ACC112 (cell line): ENCODE results near the gene MAMDC2.
"Not testable (repeated sequence)": the region's sequence is repeated elsewhere in the genome, so short reads cannot be mapped to it uniquely, and the experiment has no call there.

Experiments used
- H2AFZ ChIP-seq: fragments of 200-600 bp; sonication (generic); one replicate; pipeline ENCODE4 v1.6.0; 2017; ENCODE audit warnings: antibody characterized with exemption, low read length; ENCODE audit not compliant: unreplicated experiment
- H3K27ac ChIP-seq: fragments of 200-600 bp; sonication (generic); 2 replicates; pipeline ENCODE4 v1.5.1; 2014; ENCODE audit warnings: low read depth, mild to moderate bottlenecking, antibody characterized with exemption, low read length, moderate library complexity
- H3K27me3 ChIP-seq: fragments of 200-600 bp; sonication (generic); 2 replicates; pipeline ENCODE4 v1.6.1; 2014; ENCODE audit warnings: mild to moderate bottlenecking, antibody characterized with exemption, low read length, moderate library complexity, mixed read lengths; ENCODE audit not compliant: insufficient read depth
- H3K36me3 ChIP-seq: fragments of 200-600 bp; sonication (generic); 2 replicates; pipeline ENCODE4 v1.6.1; 2016; ENCODE audit warnings: mild to moderate bottlenecking, antibody characterized with exemption, low read length, moderate library complexity, mixed read lengths; ENCODE audit not compliant: insufficient read depth
- H3K4me1 ChIP-seq: fragments of 200-600 bp; sonication (generic); one replicate; pipeline ENCODE4 v1.6.1; 2016; ENCODE audit warnings: low read length, mixed read lengths; ENCODE audit not compliant: insufficient read depth, unreplicated experiment, control insufficient read depth
- H3K4me3 ChIP-seq: fragments of 200-600 bp; sonication (generic); 2 replicates; pipeline ENCODE4 v1.5.1; 2014; ENCODE audit warnings: mild to moderate bottlenecking, low read depth, low read length
- H3K79me2 ChIP-seq: fragments of 200-600 bp; sonication (generic); one replicate; pipeline ENCODE4 v1.6.0; 2016; ENCODE audit warnings: low read length; ENCODE audit not compliant: control insufficient read depth, unreplicated experiment, insufficient read depth

MAMDC2 gene

DNA sequence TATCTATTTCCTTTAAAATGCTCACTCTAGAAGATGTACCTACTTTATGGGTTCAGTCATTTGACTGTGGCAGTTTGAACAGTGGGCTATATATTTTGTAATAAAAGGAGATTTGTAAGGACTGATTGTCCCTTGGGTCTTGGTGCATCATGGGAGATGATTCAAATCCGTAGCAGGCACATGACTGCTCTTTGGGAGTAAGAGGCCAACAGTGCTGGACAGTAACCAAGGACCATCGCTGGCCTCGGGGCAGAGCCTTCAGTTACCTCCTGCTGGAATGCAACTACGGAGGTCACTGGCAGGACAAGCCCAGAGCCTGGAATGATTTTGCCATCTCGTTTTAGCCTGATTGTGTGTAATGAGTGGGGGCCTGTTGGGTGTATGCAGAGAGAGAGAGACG lies 7.0 kb upstream of the MAMDC2 start:
- no peak overlapping the region for H2AFZ ChIP-seq
- no peaks in the 10 kb centered on the region for H3K36me3 ChIP-seq
- no peak overlapping the region for H3K27ac ChIP-seq
- H3K4me1 ChIP-seq, result peaks cover 2% of the 10 kb centered on the region
- H3K79me2 ChIP-seq, result no peaks in the 10 kb centered on the region
- H3K4me3 ChIP-seq, result no peak overlapping the region
- no peaks in the 10 kb centered on the region for H3K27me3 ChIP-seq

DNA sequence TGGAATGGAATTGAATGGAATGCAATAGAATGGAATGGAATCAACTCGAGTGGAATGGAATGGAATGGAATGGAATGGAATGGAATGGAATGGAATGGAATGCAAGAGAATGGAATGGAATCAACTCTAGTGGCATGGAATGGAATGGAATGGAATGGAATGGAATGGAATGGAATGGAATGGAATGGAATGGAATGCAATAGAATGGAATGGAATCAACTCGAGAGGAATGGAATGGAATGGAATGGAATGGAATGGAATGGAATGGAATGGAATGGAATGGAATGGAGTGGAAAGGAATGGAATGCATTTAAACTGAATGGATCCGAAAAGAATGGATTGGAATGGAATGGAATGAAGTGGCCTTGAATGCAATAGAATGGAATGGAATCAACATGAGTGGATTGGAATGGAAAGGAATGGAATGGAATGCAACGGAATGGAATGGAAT lies 5.5 kb upstream of the MAMDC2 start:
- not testable (repeated sequence) for H3K27me3 ChIP-seq, H3K79me2 ChIP-seq, H3K27ac ChIP-seq, H2AFZ ChIP-seq, H3K4me1 ChIP-seq, H3K4me3 ChIP-seq, H3K36me3 ChIP-seq

DNA sequence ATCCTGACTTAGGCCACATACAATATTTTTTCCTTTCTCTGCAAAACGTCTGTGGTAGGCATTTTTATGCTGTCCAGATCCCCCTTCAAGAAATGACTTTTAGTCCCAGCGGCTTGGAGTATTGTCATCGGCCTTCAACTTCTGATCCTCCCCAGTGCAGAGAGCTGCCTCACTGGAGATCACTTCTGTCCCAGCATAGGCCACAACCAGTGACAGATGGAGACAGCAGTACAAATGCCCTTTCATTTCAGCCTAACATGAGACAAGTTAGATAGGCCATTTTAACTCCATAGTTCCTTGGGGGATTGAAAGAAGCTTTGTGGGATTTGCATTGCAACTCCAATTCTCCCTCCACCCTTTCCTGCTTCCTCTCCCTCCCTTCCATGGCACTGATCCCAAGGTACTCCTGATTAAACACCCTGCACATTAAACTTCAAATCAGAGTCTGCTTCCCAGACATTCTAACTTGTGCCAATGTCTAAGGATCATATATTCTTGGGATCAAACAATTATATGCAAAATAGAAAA lies 3.2 kb upstream of the MAMDC2 start:
- H3K4me1 ChIP-seq, result peaks cover 4% of the 10 kb centered on the region
- no peaks in the 10 kb centered on the region for H3K36me3 ChIP-seq
- no peak overlapping the region for H3K4me3 ChIP-seq
- no peak overlapping the region for H3K27ac ChIP-seq
- no peak overlapping the region for H2AFZ ChIP-seq
- no peaks in the 10 kb centered on the region for H3K27me3 ChIP-seq
- no peaks in the 10 kb centered on the region for H3K79me2 ChIP-seq

DNA sequence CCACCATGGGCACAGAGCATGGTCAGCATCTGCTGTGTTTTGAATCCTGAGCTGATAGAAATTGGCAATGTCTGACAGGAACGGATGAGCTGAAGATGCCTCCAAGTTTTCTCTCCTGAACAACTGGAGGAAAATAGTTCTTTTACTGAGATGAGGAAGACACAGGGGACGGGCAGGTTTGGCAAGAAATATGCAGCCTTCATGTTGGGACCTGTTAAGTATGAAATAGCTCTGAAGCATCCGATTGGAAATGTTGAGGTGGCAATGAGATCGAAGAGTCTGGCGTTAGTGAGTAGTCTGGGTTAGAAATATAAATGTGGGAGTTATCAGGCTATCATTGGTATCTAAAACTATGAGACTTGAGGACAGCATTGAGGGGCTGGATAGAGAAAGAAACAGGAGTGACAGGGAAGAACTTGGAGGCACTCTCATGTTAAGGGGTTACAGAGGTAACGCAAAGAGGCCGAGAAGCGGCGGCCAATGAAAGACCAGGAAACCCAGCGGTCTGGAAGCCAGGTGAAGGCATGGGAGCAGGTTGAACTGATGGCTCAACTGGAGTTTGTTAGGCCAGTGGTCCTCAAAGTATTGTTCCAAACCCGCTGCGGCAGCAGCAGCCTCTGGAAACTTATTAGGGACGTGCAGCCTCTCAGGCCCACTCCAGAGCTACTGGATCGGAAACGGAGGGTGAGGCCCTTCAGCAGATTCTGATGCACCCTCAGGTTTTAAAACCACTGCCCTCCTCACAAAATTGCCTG lies 1.0 kb upstream of the MAMDC2 start:
- no peak overlapping the region for H3K27ac ChIP-seq
- H3K4me3 ChIP-seq, result no peak overlapping the region
- no peaks in the 10 kb centered on the region for H3K36me3 ChIP-seq
- no peak overlapping the region for H2AFZ ChIP-seq
- peaks cover 4% of the 10 kb centered on the region for H3K4me1 ChIP-seq
- H3K79me2 ChIP-seq, result no peaks in the 10 kb centered on the region
- no peaks in the 10 kb centered on the region for H3K27me3 ChIP-seq

DNA sequence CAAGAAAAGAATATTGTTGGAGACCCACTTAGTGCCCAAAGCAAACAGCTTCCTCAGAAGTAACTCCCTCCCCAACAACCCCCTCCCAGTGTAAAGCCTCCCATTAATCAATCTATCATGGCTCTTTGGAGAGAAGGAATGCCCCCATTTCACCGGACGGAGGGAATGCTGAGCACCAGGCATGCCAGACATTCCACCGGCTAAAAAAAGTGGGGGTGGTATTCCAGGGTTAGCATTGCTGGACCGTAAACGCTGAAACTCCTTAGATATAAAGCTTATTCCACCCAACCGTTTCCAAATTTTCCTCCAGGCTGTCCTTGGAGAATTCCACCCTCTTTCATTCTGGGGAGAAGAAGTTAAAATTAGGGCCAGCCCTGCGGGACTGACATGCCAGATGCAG lies 363 bp upstream of the MAMDC2 start:
- Histone ChIP-seq H3K4me3 (peak overlapping the region; percentile 84), H2AFZ (peak overlapping the region; percentile 51), H3K36me3 (no peaks in the 10 kb centered on the region), H3K4me1 (peaks cover 4% of the 10 kb centered on the region), H3K27me3 (no peaks in the 10 kb centered on the region), H3K79me2 (no peaks in the 10 kb centered on the region), H3K27ac (no peak overlapping the region)

DNA sequence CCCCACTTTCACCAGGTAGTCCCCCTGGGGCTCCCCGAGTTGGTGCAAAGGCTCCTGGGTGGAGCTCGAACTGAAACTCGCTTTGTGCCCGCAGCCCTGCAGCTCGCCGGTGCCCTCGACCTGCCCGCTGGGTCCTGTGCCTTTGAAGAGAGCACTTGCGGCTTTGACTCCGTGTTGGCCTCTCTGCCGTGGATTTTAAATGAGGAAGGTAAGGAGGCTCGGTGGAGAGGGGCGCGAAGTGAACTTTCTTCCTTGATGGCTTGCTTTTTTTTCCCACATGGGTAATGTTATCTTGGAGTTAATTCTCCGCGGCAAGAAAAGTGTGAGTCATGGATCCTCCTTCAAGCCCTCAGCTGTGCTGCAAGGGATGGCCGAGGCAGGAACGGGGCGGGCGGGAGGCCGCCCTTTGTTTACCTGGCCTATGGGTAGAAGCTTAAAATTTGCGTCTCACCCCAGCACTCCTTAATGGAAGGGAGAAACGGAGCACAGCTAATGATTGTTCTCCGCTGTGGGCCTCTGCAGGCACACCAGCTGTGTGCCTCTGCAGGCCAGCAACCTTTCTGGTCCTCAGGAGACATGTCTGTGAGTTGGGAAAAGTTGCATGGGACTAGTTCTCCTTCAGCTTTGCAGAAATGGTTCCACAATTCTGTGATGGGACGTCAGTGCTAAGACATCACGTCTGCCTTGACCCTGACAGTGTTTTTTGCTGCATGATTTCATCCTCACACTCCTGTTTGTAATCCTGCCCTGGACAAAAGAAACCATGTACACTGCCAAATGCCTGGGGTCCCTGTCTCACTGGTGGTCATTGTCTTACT lies 1.1 kb downstream of the MAMDC2 start:
- H3K4me3 ChIP-seq, result peak overlapping the region; percentile 84
- no peaks in the 10 kb centered on the region for H3K27me3 ChIP-seq
- no peak overlapping the region for H3K27ac ChIP-seq
- no peaks in the 10 kb centered on the region for H3K79me2 ChIP-seq
- H2AFZ ChIP-seq, result peak overlapping the region; percentile 90
- H3K4me1 ChIP-seq, result peaks cover 14% of the 10 kb centered on the region
- no peaks in the 10 kb centered on the region for H3K36me3 ChIP-seq

DNA sequence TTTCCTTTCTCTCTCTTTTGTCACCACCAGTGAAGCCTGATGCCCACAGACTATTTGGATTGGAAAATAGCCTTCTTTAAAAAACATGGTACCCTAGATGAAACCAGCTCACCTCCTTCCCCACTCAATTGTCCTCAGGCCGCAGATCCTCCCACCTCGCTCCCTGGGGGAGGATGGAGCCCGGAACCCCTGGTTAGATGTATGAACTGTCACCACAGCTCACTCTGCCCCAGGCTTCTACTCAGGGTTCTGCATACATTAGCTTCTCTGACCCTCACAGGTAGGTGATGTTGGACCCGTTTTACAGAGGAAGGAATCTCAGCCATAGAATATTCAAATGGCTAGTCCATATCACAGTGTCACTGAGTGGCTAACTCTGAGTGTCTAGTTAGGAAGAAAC lies 1.8 kb downstream of the MAMDC2 start:
- H3K27me3 ChIP-seq, result no peaks in the 10 kb centered on the region
- H3K36me3 ChIP-seq, result no peaks in the 10 kb centered on the region
- no peaks in the 10 kb centered on the region for H3K79me2 ChIP-seq
- no peak overlapping the region for H2AFZ ChIP-seq
- H3K4me1 ChIP-seq, result peaks cover 16% of the 10 kb centered on the region
- no peak overlapping the region for H3K27ac ChIP-seq
- no peak overlapping the region for H3K4me3 ChIP-seq

DNA sequence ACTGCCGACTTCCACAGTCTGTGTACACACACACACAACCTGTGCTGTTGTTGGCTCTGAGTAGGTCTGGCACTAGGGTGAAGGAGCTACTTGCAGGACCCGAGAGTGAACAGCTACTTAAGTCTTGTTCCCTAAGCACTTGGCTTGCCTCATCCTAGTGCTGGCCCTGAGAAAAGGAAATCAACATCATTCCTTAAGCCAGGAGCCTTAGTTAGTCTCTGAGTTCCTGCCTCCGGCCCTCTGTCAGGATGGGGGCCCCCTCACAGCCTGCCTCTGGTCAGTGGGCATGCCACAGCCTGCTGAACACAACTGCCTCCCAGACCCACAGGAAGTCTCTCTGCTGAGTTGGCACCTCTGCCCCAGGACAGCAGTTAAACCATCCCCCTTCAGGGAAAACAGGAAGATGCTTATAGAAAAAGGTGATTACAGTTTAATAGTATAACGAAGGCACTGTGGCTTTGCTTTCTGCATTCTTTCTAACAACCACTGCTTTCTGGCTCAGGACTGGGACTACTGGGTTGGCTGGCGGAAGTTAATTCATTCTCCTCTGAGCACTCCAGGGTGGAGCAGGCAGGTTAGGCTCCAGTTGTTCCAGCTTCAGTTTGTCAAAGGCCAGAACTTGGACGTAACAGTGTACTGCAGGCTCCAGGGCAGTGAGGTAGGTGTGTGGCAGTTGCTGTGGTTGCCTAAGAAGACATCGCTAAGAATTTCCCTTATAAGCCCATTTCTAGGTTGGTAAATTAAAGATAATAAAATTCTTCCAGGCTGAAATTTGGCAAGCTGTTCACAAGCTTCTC lies 2.8 kb downstream of the MAMDC2 start:
- H3K36me3 ChIP-seq, result no peaks in the 10 kb centered on the region
- H3K4me3 ChIP-seq, result no peak overlapping the region
- peaks cover 16% of the 10 kb centered on the region for H3K4me1 ChIP-seq
- H3K79me2 ChIP-seq, result no peaks in the 10 kb centered on the region
- H3K27ac ChIP-seq, result no peak overlapping the region
- H2AFZ ChIP-seq, result no peak overlapping the region
- H3K27me3 ChIP-seq, result no peaks in the 10 kb centered on the region

DNA sequence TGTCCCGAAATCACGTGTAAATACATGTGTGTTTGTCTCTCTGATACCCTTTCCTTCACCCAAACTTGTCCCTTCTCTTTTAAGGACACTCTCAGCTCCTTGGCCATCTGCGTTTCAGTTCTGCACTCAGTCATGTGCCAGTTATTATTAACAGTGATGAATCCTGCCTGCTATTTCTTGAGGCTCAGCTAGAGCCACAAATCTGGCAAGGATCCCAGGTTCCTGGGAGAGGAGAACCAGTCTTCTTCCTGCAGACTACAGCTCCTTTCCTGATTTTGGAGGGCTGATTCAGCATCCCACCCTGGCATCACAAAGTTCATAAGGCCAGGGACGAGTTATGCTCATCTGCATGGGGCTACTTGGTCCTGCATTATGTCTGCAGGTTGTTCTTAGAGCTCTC lies 5.6 kb downstream of the MAMDC2 start:
- H3K79me2 ChIP-seq, result no peaks in the 10 kb centered on the region
- no peak overlapping the region for H3K27ac ChIP-seq
- H3K4me1 ChIP-seq, result peaks cover 23% of the 10 kb centered on the region

DNA sequence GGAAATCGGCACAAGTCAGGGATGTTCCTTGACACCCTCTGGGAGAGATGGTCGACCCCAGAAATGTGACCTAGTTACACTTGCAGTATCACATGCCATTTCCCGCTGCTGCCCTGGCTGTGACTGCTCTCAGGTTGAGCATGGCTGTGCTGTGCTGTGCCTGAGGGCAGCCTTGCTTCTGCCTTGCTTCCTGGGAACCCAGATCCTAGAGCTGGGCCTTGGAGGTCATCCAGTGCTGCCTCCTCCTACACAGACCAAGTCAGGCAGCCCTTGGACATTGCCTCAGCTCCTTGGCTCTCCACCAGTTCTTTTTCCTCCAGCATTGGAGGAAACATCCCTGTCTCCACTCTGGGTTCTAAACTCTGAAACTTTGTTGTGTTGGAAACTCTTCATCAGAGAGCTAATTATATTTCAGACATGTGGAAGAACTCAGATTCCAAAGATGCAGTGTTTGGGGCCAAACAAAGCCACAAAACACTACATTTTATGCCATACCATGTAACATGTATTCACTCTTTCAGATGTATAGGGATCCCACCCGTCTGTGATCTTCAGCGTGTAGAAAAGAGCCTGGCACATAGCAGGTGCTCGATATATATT lies 6.1 kb downstream of the MAMDC2 start:
- H3K4me3 ChIP-seq, result no peak overlapping the region
- no peaks in the 10 kb centered on the region for H3K27me3 ChIP-seq
- no peak overlapping the region for H3K27ac ChIP-seq
- peaks cover 28% of the 10 kb centered on the region for H3K4me1 ChIP-seq
- no peaks in the 10 kb centered on the region for H3K79me2 ChIP-seq
- H2AFZ ChIP-seq, result no peak overlapping the region
- no peaks in the 10 kb centered on the region for H3K36me3 ChIP-seq

More for the DNA sequence above, 5.6 kb downstream of the MAMDC2 start:
- Histone ChIP-seq H3K4me3 (no peak overlapping the region), H3K27me3 (no peaks in the 10 kb centered on the region), H2AFZ (no peak overlapping the region), H3K36me3 (no peaks in the 10 kb centered on the region)
